KOPT-K1 (cell line): ENCODE measurements around the gene C3AR1.
"Not testable (repeated sequence)": the region's sequence is repeated elsewhere in the genome, so short reads cannot be mapped to it uniquely, and the experiment has no call there.

Experiments
- H3K27ac ChIP-seq: fragments of 200-600 bp; sonication (generic); 2 replicates; pipeline ENCODE4 v1.5.1; 2016; ENCODE audit warnings: antibody characterized with exemption, mild to moderate bottlenecking, low read depth, low read length; ENCODE audit not compliant: poor library complexity, severe bottlenecking
- H3K36me3 ChIP-seq: fragments of 200-600 bp; sonication (generic); 2 replicates; pipeline ENCODE4 v1.5.1; 2017; ENCODE audit warnings: antibody characterized with exemption, mild to moderate bottlenecking, low read length, moderate library complexity; ENCODE audit not compliant: insufficient read depth
- H3K9me3 ChIP-seq: fragments of 200-600 bp; sonication (generic); 2 replicates; pipeline ENCODE4 v1.5.1; 2017; ENCODE audit warnings: antibody characterized with exemption, low read length, mild to moderate bottlenecking; ENCODE audit not compliant: insufficient read depth, poor library complexity, severe bottlenecking

Gene C3AR1

GRCh38 chr12:8027856-8028255 lies 38.3 kb downstream of the C3AR1 start:
- Histone ChIP-seq H3K27ac (no peak overlapping the region), H3K9me3 (no peaks in the 10 kb centered on the region), H3K36me3 (no peaks in the 10 kb centered on the region)

- Histone ChIP-seq H3K36me3 (no peaks in the 10 kb centered on the region), H3K27ac (peak overlapping the region; percentile 91), H3K9me3 (no peaks in the 10 kb centered on the region)
Observed at GRCh38 chr12:8026291-8026900, 39.8 kb downstream of the C3AR1 start.

- Histone ChIP-seq H3K9me3 (no peaks in the 10 kb centered on the region), H3K36me3 (no peaks in the 10 kb centered on the region), H3K27ac (peak overlapping the region; percentile 34)
Observed at GRCh38 chr12:8018666-8019581, 47.2 kb downstream of the C3AR1 start.

GRCh38 chr12:8018213-8018612 lies 47.9 kb downstream of the C3AR1 start:
- H3K36me3 ChIP-seq, H3K9me3 ChIP-seq, H3K27ac ChIP-seq: not testable (repeated sequence)

GRCh38 chr12:8014836-8015235 lies 51.3 kb downstream of the C3AR1 start:
- Histone ChIP-seq H3K27ac (no peak overlapping the region), H3K36me3 (no peaks in the 10 kb centered on the region), H3K9me3 (no peaks in the 10 kb centered on the region)

GRCh38 chr12:8012651-8013309 lies 53.4 kb downstream of the C3AR1 start:
- no peak overlapping the region for H3K27ac ChIP-seq
- H3K36me3 ChIP-seq = no peaks in the 10 kb centered on the region
- no peaks in the 10 kb centered on the region for H3K9me3 ChIP-seq

- Histone ChIP-seq H3K9me3 (no peaks in the 10 kb centered on the region), H3K27ac (no peak overlapping the region), H3K36me3 (no peaks in the 10 kb centered on the region)
Observed at GRCh38 chr12:8011331-8011730, 54.8 kb downstream of the C3AR1 start.
